IPS DF 19.7 (cell line): Measurements from ENCODE around the gene NLRP9.

Experiments used
- DNase-seq: peaks from one replicate; pipeline ENCODE4 v3.0.0-alpha.2; 2013; ENCODE audit warnings: low read depth, low spot score

The NLRP9 gene

DNA sequence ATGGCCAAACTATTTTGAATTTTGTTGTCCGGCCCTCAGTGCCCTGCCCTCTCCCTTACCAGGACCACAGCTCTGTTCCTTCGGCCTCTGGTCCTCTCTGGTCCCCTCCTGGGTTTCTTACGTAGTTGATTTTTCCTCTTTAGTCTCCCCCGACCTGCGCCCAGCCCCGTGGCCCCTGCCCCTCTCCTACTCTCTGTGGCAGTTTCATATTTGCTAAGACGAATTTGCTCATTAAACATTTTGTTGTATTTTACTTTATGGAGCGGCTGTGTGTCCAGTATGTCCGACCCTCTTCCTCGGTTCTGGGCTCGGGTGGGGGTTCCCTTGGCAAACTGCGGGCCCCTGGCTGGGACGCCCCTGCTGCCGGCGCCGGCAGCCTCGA, 63.8 kb downstream of the NLRP9 start:
- no peak for DNase-seq

DNA sequence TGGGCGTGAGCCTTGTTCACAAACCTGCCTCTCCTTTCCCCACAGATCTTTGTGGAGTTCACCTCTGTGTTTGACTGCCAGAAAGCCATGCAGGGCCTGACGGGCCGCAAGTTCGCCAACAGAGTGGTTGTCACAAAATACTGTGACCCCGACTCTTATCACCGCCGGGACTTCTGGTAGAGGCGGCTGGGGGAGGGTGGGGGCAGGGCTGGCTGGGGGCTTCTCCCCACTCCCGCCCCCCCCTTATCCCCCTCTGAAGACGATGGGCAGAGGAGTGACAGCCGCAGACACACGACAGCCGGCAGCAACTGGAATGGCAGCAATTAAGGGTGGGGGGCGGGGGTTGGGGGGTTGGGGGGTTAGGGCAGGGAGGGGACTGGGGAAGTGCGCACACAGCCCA, 64.3 kb downstream of the NLRP9 start:
- no peak for DNase-seq

DNA sequence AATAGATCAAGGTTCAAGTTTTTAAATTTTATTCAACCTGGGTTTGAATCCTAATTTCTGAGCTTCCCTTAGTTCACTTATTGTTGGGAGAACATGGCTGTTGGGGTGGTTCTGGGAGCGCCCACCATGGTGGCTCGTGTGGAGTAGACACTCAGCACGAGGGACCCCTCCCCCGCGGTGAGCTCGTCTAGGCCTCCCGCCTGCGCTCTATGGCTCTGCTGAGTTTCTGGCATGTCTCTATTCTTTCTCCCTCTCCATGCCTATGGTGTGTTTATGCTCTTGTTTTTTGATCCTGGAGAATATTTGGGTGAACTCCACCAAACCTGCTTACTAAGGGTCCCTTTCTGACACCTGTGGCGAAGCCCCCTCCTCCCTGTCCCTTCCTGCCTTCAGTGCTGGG, 64.7 kb downstream of the NLRP9 start:
- DNase-seq = no peak

DNA sequence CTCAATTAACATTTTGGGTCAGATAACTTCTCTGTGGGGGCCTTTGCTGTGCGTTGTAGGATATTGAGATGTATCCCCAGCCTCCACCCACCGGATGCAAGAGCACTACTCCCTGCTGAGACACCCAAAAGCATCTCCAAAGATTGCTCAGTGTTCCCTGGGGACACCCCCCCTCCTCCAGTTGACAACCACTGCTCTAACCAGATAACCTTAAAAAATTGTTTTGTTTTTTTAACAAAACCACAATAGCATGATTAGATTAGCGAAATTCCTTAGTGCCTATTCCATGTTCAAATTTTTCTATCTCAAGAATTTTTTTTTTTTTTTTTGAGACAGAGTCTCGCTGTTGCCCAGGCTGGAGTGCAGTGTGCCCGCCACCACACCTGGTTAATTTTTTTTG, 65.8 kb downstream of the NLRP9 start:
- DNase-seq = no peak

DNA sequence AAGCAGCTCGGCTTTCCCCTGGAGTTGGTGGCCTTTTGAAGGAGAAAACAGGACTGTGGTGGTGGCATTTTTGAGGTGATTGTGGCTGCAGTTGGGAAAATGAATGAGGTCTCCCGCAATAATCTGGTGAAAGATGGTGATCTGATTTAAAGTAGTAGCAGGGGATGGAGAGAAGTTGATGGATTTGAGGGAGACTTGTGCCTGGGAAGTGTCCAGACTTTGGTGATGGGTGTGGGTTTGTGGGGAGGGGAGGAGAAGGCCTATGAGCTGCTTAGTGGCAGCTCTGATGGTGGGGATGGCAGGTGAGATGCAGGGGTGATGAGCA, 67.2 kb downstream of the NLRP9 start:
- DNase-seq = no peak

DNA sequence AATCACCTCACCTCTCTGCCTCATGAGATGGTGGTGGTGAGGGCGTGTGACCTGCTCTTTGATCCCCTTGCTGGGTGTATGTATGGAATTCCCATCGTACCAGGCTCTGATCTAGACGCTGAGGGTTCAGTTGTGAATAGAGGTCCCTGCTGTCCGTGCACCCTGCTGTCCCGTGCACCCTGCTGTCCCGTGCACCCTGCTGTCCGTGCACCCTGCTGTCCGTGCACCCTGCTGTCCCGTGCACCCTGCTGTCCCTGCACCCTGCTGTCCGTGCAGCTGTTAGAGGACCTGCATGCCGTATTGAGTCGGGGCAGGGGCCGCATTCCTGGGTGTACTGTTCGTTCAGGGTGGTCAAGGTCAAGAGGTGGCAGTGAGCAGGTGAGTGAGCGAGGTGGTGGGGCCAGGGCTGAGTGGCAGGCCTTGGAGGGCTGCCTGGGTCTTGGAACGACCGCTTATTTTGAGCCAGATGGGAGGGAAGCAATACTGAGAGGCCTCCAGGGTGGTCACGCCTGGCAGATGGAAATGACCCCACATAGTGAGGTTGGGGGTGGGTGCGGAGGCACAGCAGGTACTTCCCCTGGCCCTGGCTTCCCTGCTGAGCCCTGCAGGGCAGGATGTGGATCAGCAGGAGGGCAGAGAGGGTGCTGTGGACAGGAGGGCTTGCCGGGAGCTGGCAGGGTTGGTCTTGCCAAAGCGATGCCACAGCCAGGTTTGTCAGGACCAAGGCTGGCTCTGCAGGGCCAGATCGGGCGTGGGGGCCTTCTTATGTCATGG, 67.7 kb downstream of the NLRP9 start:
- DNase-seq = no peak

DNA sequence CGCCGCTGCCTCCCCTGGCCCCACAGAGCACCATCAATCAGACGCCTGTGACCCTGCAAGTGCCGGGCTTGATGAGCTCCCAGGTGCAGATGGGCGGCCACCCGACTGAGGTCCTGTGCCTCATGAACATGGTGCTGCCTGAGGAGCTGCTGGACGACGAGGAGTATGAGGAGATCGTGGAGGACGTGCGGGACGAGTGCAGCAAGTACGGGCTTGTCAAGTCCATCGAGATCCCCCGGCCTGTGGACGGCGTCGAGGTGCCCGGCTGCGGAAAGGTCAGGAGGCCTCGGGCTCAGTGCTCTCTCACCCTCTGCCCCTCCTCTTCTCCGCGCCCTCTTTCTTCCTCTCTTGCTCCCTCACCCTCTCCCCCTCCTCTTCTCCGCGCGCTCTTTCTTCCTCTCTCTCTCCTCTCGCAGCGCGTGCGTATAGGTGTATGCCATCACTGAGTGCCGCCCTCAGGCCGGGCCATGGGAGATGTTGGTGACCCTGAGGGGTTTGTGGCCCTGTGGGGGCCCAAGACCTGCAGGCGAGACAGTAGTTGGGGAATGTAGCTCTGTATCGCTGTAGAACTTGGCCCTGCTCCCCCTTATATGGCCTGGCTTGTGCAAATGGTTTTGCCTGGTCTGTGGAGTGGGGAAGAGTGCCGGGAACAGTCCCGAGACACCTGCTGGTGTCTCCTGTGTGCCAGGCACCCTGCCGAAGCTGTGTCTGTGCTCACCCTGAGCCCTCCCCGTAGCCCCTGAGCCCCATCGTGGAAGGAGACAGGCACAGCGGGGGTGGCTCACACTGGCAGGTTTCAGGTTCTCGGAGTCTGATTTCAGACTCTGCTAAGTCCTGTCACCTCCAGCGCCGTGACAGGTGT, 68.6 kb downstream of the NLRP9 start:
- DNase-seq = no peak

DNA sequence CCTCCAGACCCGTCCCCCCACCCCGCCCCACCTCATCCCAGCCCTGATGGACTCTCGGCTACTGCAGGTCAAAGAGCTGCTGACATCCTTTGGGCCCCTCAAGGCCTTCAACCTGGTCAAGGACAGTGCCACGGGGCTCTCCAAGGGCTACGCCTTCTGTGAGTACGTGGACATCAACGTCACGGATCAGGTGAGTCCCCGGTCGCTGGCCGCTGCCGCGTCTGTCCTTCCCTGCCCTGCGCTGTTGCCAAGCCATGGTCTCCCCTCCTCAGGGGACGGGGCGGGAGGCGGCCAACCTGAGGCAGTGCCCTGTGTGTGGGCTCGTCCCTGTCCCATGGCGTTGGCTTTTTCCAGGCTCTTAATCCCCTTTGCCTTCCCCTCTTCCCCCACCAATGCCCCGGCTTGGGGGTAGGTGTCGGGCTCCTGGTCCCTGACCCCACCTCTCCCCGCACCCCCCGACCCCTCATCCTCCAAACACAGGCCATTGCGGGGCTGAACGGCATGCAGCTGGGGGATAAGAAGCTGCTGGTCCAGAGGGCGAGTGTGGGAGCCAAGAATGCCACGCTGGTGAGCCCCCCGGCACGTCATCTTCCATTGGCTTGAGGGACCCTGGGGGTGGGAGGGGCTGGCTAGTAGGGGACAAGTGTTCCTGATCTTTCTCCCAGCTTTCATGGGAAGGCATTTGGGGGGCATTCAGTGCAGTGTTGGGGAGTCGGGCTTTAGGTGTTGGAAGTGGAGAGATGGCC, 69.4 kb downstream of the NLRP9 start:
- no peak for DNase-seq

DNA sequence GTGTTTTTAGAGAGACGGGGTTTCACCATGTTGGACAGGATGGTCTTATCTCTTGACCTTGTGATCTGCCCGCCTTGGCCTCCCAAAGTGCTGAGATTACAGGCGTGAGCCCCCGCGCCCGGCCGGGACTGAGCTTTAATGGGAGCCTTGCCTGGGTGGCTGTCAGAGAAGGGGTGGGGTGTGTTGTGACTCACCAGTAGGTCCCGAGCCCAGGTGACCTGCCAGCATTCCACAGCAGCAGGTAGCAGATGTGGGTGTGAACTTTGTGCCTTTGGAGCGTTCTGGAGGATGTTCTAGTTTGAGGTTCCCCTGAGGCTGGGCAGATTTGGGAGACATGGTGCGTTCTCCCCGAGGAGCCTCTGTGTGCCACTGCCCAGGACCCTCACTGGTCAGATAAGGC, 70.2 kb downstream of the NLRP9 start:
- DNase-seq = no peak

DNA sequence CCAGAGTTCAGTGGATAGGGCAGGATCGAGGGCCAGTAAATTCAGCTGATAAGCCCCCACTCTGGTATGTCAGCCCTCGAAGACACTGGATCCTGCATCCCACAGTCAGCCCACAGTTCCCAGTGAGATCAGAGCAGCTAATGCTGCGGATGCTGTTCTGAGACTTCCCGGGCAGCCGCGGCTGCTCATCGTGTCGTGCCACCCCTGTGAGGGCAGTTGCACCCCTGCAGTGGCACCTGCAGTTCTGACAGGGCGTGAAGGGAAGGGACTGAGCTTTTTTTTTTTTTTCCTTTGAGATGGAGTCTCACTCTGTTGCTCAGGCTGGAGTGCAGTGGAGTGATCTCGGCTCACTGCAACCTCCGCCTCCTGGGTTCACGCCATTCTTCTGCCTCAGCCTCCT, 70.7 kb downstream of the NLRP9 start:
- DNase-seq = no peak

DNA sequence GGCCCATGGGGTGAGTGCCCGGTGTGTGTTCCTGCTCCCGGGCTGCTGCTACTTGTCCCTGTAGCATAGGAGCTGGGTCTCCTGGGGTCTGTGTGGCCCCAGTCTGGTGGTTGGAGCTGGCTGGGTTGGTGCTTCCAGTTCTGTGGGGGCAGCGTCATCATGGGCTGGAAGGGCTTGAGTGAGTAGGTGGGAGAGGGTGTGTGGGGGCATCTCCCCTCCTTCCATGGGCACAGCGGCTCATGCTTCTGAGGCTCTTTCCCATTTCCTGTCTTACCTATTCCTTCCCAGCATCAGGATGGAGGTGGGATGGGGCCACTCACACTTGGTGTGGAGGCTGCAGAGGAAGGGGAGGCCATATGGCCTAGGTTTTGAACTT, 71.2 kb downstream of the NLRP9 start:
- no peak for DNase-seq

DNA sequence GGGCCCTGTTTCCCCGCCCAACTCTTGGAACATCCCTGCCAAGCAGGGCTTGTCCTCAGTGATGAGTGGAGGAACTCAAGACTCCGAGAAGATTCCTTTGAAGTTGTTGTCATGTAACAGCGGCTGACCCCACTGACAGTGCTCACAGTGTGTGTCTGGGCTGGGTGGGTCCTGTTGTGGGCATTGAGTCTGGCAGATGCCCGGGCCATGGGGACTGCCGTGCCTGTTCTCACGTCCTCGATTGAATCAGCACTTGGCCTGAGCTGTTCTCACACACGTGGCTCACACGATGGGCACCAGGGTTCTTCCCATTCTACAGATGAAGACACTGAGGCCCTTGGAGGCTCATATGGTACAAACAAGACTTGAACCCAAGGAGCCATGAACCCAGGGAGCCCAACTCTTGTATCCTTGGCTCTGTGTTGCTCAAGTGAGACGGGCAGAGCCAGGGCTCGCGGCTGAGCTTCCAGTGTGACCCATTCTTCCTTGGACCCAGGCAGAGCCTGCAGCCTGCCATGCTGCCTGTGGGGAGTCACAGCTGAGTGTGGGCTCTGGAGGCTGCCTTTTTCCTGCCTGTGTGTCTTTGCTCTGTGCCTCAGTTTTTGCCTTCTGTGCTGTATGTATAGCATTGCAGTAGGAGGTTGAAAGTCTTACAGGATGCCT, 71.7 kb downstream of the NLRP9 start:
- no peak for DNase-seq

DNA sequence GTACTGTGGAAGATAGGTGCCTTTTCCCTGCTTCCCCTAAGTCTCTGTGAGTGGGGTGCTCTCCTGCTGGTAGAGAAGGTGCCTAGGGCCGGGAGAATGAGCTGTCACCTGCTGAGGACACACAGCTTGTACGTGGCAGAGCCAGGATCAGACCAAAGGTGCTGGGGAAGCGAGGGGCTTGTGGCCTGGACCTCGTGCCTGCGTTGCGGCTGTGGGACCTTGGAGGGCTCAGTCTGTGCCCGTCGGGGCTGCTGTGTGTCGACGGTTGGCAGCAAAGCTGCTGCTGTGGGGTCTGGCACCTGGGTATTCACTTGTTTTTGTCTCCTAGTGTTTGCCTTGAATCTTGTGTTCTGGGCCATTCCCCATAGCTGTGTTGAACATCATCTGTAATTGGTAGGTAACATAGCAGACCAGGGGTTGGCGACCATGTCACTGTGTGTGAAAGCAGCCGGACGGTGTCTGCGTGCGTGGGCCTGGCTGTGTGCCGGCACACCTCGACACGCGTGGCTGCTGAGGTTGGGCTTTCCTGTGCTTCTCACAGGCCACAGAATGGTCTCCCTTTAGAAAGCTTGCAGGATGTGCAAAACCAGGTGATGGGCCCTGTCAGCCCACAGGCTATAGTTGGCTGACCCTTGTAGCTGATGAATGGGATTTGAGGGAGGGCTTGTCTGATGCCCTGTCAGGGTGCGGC, 74.2 kb downstream of the NLRP9 start:
- DNase-seq = no peak

DNA sequence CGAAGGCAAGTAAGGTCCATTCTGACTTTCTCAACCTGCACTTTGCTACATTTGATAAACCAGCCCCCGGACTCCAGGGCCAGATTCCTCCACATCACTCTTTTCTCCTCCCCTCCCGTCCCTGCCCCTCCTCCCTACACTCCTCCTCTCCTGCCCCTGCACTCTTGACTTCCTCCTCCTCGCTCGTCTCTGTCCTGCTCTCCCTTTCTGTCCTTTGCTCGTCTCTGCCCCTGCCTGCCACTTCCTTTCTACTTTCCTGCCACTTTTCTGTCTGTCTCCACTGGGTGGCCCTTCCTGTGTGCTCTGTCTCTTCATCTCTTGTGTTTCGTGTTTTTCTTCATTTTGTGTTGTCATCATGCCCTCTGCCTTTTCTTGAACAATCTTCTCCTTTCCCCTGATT, 76.4 kb downstream of the NLRP9 start:
- no peak for DNase-seq

DNA sequence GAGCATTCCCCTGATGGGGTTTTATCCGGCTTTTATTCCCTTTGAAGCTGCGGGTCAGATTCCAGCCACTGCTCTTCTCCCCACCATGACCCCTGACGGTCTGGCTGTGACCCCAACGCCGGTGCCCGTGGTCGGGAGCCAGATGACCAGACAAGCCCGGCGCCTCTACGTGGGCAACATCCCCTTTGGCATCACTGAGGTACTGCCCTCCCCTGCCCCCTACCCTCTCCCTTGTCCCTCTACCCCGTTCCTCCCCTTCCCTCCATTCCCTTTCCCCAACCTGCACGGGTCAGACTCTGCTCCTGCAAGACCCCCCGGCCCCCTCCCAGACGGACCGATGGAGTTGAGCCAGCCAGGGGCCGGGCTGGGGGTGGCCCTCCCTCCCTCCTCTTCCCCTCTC, 77.2 kb downstream of the NLRP9 start:
- DNase-seq = no peak

DNA sequence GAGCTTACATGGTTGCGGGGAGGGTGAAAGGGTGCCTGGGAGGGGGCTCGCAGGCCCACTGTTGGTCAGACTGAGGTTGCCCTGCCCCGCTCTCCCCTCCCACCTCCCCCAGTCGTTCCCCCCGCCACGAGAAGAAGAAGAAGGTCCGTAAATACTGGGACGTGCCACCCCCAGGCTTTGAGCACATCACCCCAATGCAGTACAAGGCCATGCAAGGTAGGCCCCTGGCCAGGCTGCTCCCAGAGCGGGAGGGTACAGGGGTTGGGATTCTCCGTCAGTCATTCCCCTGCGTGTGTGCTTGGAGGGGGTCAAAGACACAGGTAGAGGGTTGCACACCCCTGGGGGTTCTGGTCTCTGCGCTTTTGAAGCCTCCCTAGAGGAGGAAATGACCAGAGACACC, 77.8 kb downstream of the NLRP9 start:
- DNase-seq = no peak

DNA sequence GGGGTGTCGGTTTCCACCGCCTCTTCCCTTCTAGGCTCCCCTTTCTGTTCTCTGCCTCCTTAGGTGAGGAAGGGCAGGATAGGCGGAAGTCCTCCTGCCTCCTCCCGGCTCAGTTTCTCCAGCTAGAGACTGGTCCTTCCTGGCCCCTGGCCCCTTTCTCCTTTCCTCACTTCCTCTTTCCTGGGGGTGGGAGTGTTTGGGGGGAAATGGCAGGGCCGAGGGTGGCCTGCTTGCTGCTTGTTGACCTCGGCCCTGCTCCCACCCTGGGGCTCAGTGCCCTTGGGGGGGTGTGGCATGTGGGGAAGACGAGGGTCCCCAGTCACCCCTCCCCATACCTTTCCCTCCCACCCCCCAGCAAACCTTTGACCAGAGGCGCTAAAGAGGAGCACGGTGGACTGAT, 78.4 kb downstream of the NLRP9 start:
- no peak for DNase-seq

DNA sequence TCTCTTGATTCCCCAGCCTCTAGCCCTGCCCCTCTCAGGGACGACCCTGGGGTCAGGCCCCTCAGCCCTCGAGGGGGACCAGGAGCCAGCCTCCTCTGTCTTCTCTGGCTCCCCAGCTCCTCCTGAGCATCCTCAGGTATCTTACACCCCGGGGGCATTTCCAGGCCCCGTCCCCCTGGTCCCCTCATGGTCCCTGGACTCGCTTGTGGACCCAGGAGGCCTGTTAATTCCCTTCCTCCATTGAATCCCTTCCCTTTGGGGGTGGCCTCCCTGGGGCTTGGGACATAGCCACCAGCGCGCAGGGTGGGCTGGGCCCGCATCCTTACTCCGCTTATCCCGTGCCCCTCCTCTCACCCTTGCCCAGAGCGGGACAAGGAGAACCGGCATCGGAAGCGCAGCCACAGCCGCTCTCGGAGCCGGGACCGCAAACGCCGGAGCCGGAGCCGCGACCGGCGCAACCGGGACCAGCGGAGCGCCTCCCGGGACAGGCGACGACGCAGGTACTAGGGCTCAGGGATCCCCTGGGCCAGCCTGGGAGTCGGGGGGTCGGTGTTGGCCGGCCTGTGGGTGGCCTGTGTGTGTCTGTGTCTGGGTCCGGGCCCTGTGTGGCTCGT, 79.2 kb downstream of the NLRP9 start:
- no peak for DNase-seq
